ENCODE data around the gene TGFBRAP1. TPM values are rescaled to one million over a fixed set of nuclear protein-coding genes. Genes with fewer than 3 reads are reported as not detected.

The TGFBRAP1 gene
- total RNA-seq, 2 donors from 2014 or later = 15.5 to 17.4 TPM

DNA sequence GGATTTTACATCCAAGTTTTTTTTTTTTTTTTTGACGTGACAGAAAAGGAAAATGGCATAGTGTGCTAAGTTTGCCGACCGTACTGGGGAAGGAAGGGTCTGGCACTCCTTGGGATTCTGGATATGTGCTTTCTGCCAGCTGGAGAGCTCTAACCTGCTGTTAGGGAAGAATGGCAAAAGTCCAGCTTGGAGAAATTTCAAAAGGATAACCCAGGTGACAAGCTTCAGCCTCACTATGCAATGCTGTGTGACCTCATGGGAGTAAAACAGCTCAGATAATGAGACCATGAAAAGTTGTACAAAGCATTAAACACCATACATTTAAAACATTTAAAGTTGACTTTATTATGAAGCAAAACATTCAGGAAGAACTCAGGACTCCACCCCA lies 98.3 kb downstream of the TGFBRAP1 start:
- Mint-ChIP-seq H3K4me3 (no peak overlapping the region), H3K4me1 (peaks cover 6% of the 10 kb centered on the region), H3K36me3 (ENCODE audit: low read depth) (no peaks in the 10 kb centered on the region), H3K9me3 (no peaks in the 10 kb centered on the region), H3K27me3 (ENCODE audit: insufficient read depth) (peaks cover 6% of the 10 kb centered on the region), H3K27ac (no peak overlapping the region)
- TF ChIP-seq, protein P1, sequence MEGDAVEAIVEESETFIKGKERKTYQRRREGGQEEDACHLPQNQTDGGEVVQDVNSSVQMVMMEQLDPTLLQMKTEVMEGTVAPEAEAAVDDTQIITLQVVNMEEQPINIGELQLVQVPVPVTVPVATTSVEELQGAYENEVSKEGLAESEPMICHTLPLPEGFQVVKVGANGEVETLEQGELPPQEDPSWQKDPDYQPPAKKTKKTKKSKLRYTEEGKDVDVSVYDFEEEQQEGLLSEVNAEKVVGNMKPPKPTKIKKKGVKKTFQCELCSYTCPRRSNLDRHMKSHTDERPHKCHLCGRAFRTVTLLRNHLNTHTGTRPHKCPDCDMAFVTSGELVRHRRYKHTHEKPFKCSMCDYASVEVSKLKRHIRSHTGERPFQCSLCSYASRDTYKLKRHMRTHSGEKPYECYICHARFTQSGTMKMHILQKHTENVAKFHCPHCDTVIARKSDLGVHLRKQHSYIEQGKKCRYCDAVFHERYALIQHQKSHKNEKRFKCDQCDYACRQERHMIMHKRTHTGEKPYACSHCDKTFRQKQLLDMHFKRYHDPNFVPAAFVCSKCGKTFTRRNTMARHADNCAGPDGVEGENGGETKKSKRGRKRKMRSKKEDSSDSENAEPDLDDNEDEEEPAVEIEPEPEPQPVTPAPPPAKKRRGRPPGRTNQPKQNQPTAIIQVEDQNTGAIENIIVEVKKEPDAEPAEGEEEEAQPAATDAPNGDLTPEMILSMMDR (conservative IDR thresholded peaks at IDR 0.05) = no peak
- no peaks in the 10 kb centered on the region for H3K27me3 ChIP-seq (ENCODE audit: control insufficient read depth, insufficient read depth, low read length, poor library complexity, severe bottlenecking)
- H3K36me3 ChIP-seq (ENCODE audit: control insufficient read depth, insufficient read depth, low read length) = no peaks in the 10 kb centered on the region
- no peaks in the 10 kb centered on the region for H3K9me3 ChIP-seq (ENCODE audit: control insufficient read depth, low read length)
- no peak overlapping the region for H3K27ac ChIP-seq (ENCODE audit: low read depth, low read length)
- H3K4me3 ChIP-seq (ENCODE audit: low read length) = no peak overlapping the region
- no peaks in the 10 kb centered on the region for H3K4me1 ChIP-seq (ENCODE audit: control insufficient read depth, insufficient read depth, low read length)
- 100% methylated on average over 3 of the region's 3 CpGs; no CpG with 5 or more reads in 1 of the 2 experiments for WGBS, 2 experiments (ENCODE audit: insufficient coverage in 1 of 2, insufficient read length in 1 of 2)
- H3K9ac ChIP-seq (ENCODE audit: extremely low read depth, low read length, poor library complexity, severe bottlenecking) = no peak overlapping the region
- no peak for DNase-seq

GRCh38 chr2:105224444-105224843 lies 105.1 kb downstream of the TGFBRAP1 start:
- 77 to 83% methylated on average over 9 of the region's 9 CpGs for WGBS, 2 experiments (ENCODE audit: insufficient coverage in 1 of 2, insufficient read length in 1 of 2)
- H3K9me3 Mint-ChIP-seq = no peaks in the 10 kb centered on the region
- no peak overlapping the region for H3K4me3 Mint-ChIP-seq
- peaks cover 5% of the 10 kb centered on the region for H3K4me1 Mint-ChIP-seq
- DNase-seq = peak; percentile 67
- TF ChIP-seq, protein P1 (conservative IDR thresholded peaks at IDR 0.05) = no peak
- no peaks in the 10 kb centered on the region for H3K36me3 Mint-ChIP-seq (ENCODE audit: low read depth)
- H3K4me3 ChIP-seq (ENCODE audit: low read length) = no peak overlapping the region
- no peaks in the 10 kb centered on the region for H3K9me3 ChIP-seq (ENCODE audit: control insufficient read depth, low read length)
- no peak overlapping the region for H3K27ac ChIP-seq (ENCODE audit: low read depth, low read length)
- no peak overlapping the region for H3K27ac Mint-ChIP-seq
- H3K9ac ChIP-seq (ENCODE audit: extremely low read depth, low read length, poor library complexity, severe bottlenecking) = no peak overlapping the region
- no peaks in the 10 kb centered on the region for H3K36me3 ChIP-seq (ENCODE audit: control insufficient read depth, insufficient read depth, low read length)
- H3K27me3 ChIP-seq (ENCODE audit: control insufficient read depth, insufficient read depth, low read length, poor library complexity, severe bottlenecking) = no peaks in the 10 kb centered on the region
- no peaks in the 10 kb centered on the region for H3K27me3 Mint-ChIP-seq (ENCODE audit: insufficient read depth)
- H3K4me1 ChIP-seq (ENCODE audit: control insufficient read depth, insufficient read depth, low read length) = no peaks in the 10 kb centered on the region

GRCh38 chr2:105220604-105221003 lies 108.9 kb downstream of the TGFBRAP1 start:
- no peaks in the 10 kb centered on the region for H3K9me3 Mint-ChIP-seq
- DNase-seq = peak; percentile 6
- no peaks in the 10 kb centered on the region for H3K4me1 ChIP-seq (ENCODE audit: control insufficient read depth, insufficient read depth, low read length)
- H3K27me3 ChIP-seq (ENCODE audit: control insufficient read depth, insufficient read depth, low read length, poor library complexity, severe bottlenecking) = no peaks in the 10 kb centered on the region
- no peak overlapping the region for H3K27ac ChIP-seq (ENCODE audit: low read depth, low read length)
- TF ChIP-seq, protein P1 (conservative IDR thresholded peaks at IDR 0.05) = no peak
- H3K9ac ChIP-seq (ENCODE audit: extremely low read depth, low read length, poor library complexity, severe bottlenecking) = no peak overlapping the region
- no peak overlapping the region for H3K4me3 ChIP-seq (ENCODE audit: low read length)
- no peaks in the 10 kb centered on the region for H3K27me3 Mint-ChIP-seq (ENCODE audit: insufficient read depth)
- H3K36me3 ChIP-seq (ENCODE audit: control insufficient read depth, insufficient read depth, low read length) = no peaks in the 10 kb centered on the region
- H3K36me3 Mint-ChIP-seq (ENCODE audit: low read depth) = no peaks in the 10 kb centered on the region
- H3K4me3 Mint-ChIP-seq = no peak overlapping the region
- H3K27ac Mint-ChIP-seq = no peak overlapping the region
- H3K4me1 Mint-ChIP-seq = peaks cover 5% of the 10 kb centered on the region
- no peaks in the 10 kb centered on the region for H3K9me3 ChIP-seq (ENCODE audit: control insufficient read depth, low read length)
- WGBS, 2 experiments (ENCODE audit: insufficient coverage in 1 of 2, insufficient read length in 1 of 2) = 89 to 94% methylated on average over 3 of the region's 3 CpGs
